ENCODE measurements around the gene OR6M1.

DNA sequence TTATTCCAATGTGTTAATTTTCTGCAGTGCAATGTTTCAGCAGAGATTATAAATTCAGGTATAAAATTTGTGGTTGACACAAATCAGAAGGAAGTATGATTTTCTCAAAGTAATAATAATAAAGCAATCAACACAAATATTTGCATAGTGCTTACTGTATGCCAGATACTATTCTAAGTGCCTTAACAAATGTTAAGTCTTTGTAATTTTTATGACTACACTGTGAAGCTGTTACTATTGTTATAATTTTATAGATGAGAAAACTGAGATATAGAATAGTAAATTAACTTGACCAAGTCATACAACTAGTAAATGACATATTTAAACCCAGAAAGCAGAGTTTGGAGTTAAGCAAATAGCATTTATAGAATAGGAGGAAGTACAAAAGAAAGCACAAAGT is 35.4 kb downstream of the OR6M1 start:
- TF ChIP-seq TAF1 (IDR thresholded peaks at IDR 0.05; ENCODE audit: borderline replicate concordance, low read depth, low read length) (no peak), JUND (IDR thresholded peaks at IDR 0.05) (no peak), GABPA (IDR thresholded peaks at IDR 0.05; ENCODE audit: low read depth) (no peak), SIN3A (IDR thresholded peaks at IDR 0.05; ENCODE audit: borderline replicate concordance, low read depth, low read length) (no peak)
- TF ChIP-seq, protein P1, sequence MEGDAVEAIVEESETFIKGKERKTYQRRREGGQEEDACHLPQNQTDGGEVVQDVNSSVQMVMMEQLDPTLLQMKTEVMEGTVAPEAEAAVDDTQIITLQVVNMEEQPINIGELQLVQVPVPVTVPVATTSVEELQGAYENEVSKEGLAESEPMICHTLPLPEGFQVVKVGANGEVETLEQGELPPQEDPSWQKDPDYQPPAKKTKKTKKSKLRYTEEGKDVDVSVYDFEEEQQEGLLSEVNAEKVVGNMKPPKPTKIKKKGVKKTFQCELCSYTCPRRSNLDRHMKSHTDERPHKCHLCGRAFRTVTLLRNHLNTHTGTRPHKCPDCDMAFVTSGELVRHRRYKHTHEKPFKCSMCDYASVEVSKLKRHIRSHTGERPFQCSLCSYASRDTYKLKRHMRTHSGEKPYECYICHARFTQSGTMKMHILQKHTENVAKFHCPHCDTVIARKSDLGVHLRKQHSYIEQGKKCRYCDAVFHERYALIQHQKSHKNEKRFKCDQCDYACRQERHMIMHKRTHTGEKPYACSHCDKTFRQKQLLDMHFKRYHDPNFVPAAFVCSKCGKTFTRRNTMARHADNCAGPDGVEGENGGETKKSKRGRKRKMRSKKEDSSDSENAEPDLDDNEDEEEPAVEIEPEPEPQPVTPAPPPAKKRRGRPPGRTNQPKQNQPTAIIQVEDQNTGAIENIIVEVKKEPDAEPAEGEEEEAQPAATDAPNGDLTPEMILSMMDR (IDR thresholded peaks at IDR 0.05) = no peak
